ENCODE measurements around the gene LRP10. TPM values are rescaled to one million over a fixed set of nuclear protein-coding genes. Genes with fewer than 3 reads are reported as not detected.

The LRP10 gene
- total and polyA plus RNA-seq, 2 of the 8 experiments (the other 6 are each of a cell fraction or from before 2014, with no cell fraction given): 12.4 to 15.6 TPM

DNA sequence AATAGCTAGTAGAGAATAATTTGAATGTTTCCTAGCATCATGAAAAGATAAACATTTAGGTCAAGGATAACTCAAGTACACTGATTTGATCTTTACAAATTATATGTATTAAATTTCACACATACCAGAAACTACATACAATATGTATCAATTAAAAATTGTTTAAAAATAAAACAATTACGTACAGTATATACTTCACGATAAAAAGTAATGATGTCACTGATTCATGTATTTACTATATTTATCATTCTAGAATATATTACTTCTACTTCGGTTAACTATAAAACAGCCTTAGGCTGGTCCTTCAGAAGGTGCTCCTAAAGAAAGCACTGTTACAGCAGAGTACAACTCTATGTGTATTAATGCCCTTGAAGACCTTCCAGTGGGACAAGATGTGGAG lies 35.9 kb downstream of the LRP10 start:
- no peak overlapping the region for H3K23ac ChIP-seq (ENCODE audit: insufficient read length)
- H3K4me1 ChIP-seq (replicated peaks in 1 of 4; ENCODE audit: control insufficient read depth in 3 of 4, insufficient read depth in 4 of 4, low read length in 3 of 4): no peaks in the 10 kb centered on the region
- FAIRE-seq: no peak
- TF ChIP-seq SIX5 (IDR thresholded peaks at IDR 0.05; ENCODE audit: low read depth, low read length): no peak
- peaks cover 0 to 5% of the 10 kb centered on the region in 2 experiments for H4K20me1 ChIP-seq (replicated peaks in 1 of 2; ENCODE audit: control insufficient read depth in 1 of 2, insufficient read depth in 2 of 2, low read length in 2 of 2)
- peaks cover 23 to 59% (median 41%) of the 10 kb centered on the region in 4 experiments for H3K36me3 ChIP-seq (ENCODE audit: control insufficient read depth in 2 of 4, insufficient read depth in 4 of 4, low read length in 3 of 4)
- no peak overlapping the region for H3K18ac ChIP-seq (ENCODE audit: extremely low read depth, low read length)
- no peak overlapping the region for H3K14ac ChIP-seq (ENCODE audit: insufficient read length)
- H3K27ac ChIP-seq (ENCODE audit: low read depth, low read length): no peak overlapping the region
- no peak overlapping the region for H3K4me2 ChIP-seq (ENCODE audit: insufficient read depth in 1 of 2, low read depth in 2 of 2, low read length in 2 of 2)
- no peak overlapping the region for H2AK5ac ChIP-seq (ENCODE audit: low read depth, low read length)
- H3K56ac ChIP-seq (replicated peaks; ENCODE audit: insufficient read length, low read depth, low read length): no peak overlapping the region
- H3K27me3 ChIP-seq (replicated peaks in 1 of 4; ENCODE audit: control insufficient read depth in 3 of 4, extremely low read depth in 1 of 4, insufficient read depth in 3 of 4, low read length in 3 of 4): no peaks in the 10 kb centered on the region
- POLR2A ChIA-PET (ENCODE audit: partially characterized antibody): interaction anchor here (1.3 kb wide), 1 partner anchor 11 kb away, joined by 8 read pairs; the partner anchor contains the start of gene RBM23
- no peak overlapping the region for H4K91ac ChIP-seq (replicated peaks; ENCODE audit: insufficient read length, low read length)
- H3K4me3 ChIP-seq (ENCODE audit: extremely low read depth in 1 of 4, insufficient read depth in 2 of 4, low read depth in 3 of 4, low read length in 4 of 4): no peak overlapping the region
- peaks cover 2 to 11% of the 10 kb centered on the region in 2 experiments; a peak in 2 of 4 replicates for H3K79me2 ChIP-seq (ENCODE audit: control insufficient read depth in 1 of 2, insufficient read depth in 2 of 2, low read length in 2 of 2)
- no peak overlapping the region for H2BK120ac ChIP-seq (replicated peaks; ENCODE audit: low read depth, low read length)
- no peak overlapping the region for H3K4ac ChIP-seq (replicated peaks; ENCODE audit: insufficient read length, low read depth, low read length)
- CTCF ChIA-PET (ENCODE audit: partially characterized antibody): interaction anchor here (0.6 to 0.8 kb wide), 3 partner anchors 23 to 530 kb away, joined by 3 to 5 read pairs (median 4); no protein-coding TSS in a partner anchor
- no peak for DNase-seq (ENCODE audit: low read depth in 1 of 2, low spot score in 2 of 2)
- no peak overlapping the region for H2BK20ac ChIP-seq (ENCODE audit: low read length)
- H2BK5ac ChIP-seq (ENCODE audit: low read depth, low read length): no peak overlapping the region
- H2AFZ ChIP-seq (ENCODE audit: low read length): no peak overlapping the region
- no peak overlapping the region for H4K5ac ChIP-seq (ENCODE audit: insufficient read length, low read depth, low read length)
- H2BK15ac ChIP-seq (ENCODE audit: low read length): no peak overlapping the region
- WGBS, 2 experiments (ENCODE audit: extremely low coverage in 1 of 2, insufficient coverage in 1 of 2, insufficient read length in 1 of 2, insufficient replicate concordance in 2 of 2, low coverage in 1 of 2, low lambda C conversion rate in 2 of 2, missing lambda C conversion rate in 1 of 2): 95% methylated on average over 3 of the region's 3 CpGs; no CpG with 5 or more reads in 1 of the 2 experiments
- H3K79me1 ChIP-seq (ENCODE audit: low read depth, low read length): no peaks in the 10 kb centered on the region; the same call in 1 of the 2 replicates
- H3K9ac ChIP-seq (replicated peaks in 1 of 4; ENCODE audit: extremely low read depth in 1 of 4, low read depth in 3 of 4, low read length in 3 of 4): no peak overlapping the region
- H2BK12ac ChIP-seq (ENCODE audit: low read depth, low read length): no peak overlapping the region
- H3K9me3 ChIP-seq (ENCODE audit: insufficient read depth in 2 of 2, low read depth in 1 of 2, low read length in 1 of 2): no peaks in the 10 kb centered on the region
- H4K8ac ChIP-seq (ENCODE audit: extremely low read depth, insufficient read depth, low read length): no peak overlapping the region
- no peaks in the 10 kb centered on the region for H3K23me2 ChIP-seq (ENCODE audit: low read depth, low read length)
